DLD1 (cell line): ENCODE data around the gene PEAK1.
"Not testable (repeated sequence)": the region's sequence is repeated elsewhere in the genome, so short reads cannot be mapped to it uniquely, and the experiment has no call there.

Source experiments
- in situ Hi-C: cut with HindIII; loops from 2 replicates; pipeline ENCODE4 v1.10.0; 2017; ENCODE audit warnings: low sequenced_read_pairs

Gene PEAK1

GRCh38 chr15:77186594-77187011, 233.3 kb downstream of the PEAK1 start:
- in situ Hi-C loops = no loop called here

- in situ Hi-C loops = no loop called here
Measured at GRCh38 chr15:77185242-77185785, 234.6 kb downstream of the PEAK1 start.

DNA sequence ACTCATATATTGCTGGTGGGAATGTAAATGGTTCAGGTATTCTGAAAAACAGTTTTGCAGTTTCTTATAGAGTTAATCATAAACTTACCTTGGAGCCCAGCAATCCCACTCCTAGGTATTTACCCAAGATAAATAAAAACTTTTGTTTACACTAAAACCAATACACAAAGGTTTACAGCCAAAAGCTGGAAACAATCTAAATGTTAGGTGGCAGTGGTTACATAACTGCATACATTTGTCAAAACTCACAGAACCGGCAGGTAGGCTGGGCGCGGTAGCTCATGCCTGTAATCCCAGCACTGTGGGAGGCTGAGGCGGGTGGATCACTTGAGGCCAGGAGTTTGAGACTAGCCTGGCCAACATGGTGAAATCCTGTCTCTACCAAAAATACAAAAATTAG, 235.6 kb downstream of the PEAK1 start:
- in situ Hi-C loops = not testable (repeated sequence)

DNA sequence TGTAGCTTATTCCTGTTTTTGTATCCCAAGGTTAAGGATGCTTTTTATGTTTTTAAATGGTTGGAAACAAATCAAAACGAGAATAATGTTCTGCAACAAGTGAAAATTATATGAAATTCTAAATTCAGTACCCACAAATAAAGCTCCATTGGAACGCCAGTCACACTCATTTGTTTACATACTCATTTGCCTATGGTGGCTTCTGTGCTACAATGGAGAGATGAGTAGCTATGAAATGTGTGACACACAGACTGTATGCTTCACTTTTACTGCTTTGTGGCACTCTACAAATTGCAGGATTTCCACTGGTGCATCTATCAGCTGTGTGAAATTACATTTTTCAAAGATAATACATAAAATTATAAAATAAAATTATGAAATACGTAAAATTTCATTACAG, 236.8 kb downstream of the PEAK1 start:
- in situ Hi-C loops = no loop called here

- in situ Hi-C loops = no loop called here
Measured at GRCh38 chr15:77181305-77182074, 238.4 kb downstream of the PEAK1 start.

DNA sequence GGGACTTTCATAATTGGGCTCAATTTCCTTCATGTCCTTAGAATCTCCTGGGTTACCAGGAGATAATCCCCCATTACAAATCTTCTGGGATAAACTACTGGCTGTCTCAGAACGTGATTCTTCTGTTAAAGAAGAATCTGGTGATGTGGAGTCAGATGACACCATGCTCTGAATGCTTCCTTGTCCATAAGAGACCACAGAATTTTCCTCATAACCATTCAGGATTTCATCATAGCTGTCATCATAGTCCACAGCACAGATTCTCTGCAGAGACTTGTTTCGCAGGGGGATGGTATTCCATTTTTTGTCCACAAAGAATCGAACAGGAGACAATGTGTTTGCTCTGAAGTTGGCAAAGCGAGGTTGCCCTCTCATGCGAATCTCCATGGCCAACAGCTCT, 239.1 kb downstream of the PEAK1 start:
- in situ Hi-C loops = no loop called here

GRCh38 chr15:77180270-77180669, 239.6 kb downstream of the PEAK1 start:
- in situ Hi-C loops = no loop called here

DNA sequence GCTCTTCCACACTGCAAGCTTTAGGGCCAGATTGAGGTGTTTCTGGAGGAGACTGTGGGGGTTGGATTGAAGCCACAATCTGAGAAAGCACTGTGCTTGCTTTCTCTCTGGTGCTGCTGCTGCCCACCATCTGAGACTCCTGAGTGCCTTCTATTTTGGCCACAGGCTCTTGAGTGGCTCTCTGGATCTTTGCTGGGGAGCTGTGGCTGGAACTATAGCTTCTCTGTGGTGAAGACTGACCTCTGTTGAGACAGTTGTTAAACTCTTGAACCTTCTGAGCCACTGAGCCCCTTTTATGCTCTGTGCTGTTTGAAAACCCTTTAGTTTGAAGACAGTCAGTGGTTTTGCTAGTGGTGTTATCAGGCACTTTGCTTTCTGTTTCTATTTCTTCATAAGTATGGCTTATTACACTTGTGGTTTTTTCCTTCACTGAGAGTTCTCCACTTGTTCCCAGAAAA, 240.3 kb downstream of the PEAK1 start:
- in situ Hi-C loops = no loop called here

GRCh38 chr15:77178411-77178810, 241.5 kb downstream of the PEAK1 start:
- in situ Hi-C loops = no loop called here

DNA sequence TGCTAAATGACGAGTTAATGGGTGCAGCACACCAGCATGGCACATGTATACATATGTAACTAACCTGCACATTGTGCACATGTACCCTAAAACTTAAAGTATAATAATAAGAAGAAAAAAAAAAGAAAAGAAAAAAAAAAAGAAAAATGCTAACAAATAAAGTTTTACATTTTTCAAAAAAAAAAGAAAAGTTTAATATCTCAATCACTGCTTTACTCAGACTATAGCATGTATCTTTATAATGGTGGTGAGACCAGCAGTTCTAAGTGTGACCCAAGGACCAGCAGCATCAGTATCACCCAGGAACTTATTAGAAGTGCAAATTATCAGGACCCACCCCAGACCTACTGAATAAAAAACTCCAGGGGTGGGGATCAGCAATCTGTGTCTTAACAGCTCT, 243.8 kb downstream of the PEAK1 start:
- in situ Hi-C loops = not testable (repeated sequence)

GRCh38 chr15:77173487-77173886, 246.4 kb downstream of the PEAK1 start:
- in situ Hi-C loops = no loop called here

- in situ Hi-C loops = no loop called here
Measured at GRCh38 chr15:77171221-77171967, 248.5 kb downstream of the PEAK1 start.

- in situ Hi-C loops = no loop called here
Measured at GRCh38 chr15:77168616-77169015, 251.3 kb downstream of the PEAK1 start.

- in situ Hi-C loops = no loop called here
Measured at GRCh38 chr15:77168141-77168540, 251.8 kb downstream of the PEAK1 start.

GRCh38 chr15:77167406-77167805, 252.5 kb downstream of the PEAK1 start:
- in situ Hi-C loops = no loop called here

GRCh38 chr15:77163781-77164384, 256.0 kb downstream of the PEAK1 start:
- in situ Hi-C loops = no loop called here

DNA sequence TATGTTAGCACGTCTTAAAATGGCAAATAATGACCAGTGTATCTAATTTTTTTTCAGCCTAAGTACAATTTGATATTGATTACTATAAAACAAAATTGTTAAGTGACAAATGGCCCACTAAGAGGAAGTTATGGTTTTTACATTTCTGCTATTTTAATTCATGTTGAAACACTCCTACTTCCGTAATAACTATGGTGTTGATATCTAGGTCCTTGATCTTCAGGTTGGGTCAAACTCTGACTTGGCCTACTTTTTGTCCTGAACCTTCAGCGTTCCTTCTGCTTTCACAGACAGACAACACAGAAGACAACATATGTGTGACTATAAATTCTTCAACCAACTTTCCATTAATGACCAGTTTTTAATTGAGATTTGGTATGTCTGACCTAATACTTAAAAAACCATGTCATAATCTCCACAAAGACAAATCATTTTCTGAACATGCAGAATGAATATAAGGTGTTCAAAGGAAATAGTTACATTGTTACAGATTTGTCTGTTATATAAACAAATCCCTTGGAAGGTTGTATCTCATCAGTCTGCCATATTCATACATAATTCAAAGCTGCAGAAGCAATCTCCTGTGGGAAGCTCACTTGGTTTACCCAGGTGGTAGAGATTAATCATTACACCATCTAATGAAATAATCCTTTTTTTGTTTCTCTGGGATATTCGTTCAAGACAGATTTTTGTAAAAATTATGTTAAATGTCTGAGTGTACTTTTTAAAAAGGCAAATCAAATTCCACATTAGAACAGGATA, 256.9 kb downstream of the PEAK1 start:
- in situ Hi-C loops = no loop called here

DNA sequence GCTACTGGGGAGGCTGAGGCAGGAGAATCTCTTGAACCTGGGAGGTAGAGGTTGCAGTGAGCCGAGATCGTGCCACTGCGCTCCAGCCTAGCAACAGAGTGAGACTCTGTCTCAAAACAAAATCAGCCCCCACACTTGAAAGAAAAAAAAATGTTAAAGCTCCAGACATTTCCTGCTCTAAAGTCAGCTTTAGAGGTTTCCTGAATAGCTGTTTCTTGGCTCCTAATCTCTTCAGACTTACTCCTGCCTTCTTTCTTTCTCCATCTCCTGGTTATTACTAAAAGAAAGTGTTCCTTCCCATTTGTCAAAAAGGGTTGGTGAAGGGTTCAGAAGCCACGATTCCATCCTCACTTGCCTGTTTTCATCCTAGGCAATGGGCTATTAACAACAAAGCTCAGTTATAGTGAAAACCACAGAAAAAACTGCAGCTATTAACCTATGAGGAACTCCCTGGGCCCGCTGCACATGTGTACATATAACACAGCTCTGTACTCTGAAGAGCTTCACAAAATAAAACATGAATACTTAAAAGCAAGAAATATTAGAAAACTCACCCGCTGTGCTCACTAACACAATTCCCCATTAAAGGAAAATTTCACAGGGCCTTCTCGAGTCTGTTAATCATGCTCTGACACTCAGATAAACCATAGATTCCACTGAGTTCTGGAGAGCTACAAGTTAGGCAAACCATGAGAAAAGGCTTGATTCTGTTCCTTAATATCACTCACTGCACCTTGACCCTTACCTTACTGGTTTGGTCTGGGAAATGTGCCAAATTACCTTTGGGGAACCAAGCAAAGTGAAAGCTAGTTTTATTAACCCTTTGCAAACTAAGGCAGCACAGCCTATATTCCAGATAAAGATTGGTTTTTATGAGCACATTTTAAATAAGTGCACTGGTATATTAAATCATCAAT, 259.1 kb downstream of the PEAK1 start:
- in situ Hi-C loops = no loop called here

DNA sequence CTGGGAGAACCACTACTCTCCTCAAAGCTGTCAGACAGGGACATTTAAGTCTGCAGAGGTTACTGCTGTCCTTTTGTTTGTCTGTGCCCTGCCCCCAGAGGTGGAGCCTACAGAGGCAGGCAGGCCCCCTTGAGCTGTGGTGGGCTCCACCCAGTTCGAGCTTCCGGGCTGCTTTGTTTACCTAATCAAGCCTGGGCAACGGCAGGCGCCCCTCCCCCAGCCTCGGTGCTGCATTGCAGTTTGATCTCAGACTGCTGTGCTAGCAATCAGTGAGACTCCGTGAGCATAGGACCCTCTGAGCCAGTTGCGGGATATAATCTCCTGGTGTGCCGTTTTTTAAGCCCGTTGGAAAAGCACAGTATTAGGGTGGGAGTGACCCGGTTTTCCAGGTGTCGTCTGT, 263.9 kb downstream of the PEAK1 start:
- in situ Hi-C loops = not testable (repeated sequence)

GRCh38 chr15:77148191-77148590, 271.7 kb downstream of the PEAK1 start:
- in situ Hi-C loops = no loop called here
